ENCODE data around the gene CHSY1.

DNA sequence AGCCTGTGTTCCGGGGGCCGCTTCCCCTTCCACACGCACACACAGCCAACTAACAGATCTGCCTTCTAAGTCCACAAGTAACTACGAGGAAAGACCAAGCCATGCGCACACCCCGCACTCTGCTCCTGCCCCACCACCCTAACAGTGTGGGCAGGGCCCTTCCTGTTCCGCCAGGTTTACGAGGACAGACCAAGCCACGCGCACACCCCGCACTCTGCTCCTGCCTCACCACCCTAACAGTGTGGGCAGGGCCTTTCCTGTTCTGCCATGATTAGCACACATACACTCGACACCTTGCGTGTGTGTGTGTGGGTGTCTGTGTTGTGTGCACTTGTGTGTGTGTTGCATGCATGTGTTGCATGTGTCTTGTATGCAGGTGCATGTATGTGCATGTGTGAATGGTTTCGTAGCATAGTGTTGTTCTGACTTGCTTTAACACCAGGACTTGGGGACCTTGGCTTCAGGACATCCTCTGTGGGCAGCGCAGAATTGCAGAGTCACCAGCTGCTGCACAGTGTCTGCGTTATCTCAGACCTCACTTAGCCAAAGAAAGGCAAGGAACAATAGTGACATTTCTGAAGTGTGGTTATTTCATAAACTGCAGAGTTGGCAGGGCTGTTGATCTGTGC is 114.4 kb downstream of the CHSY1 start:
- TF ChIP-seq, protein P1, sequence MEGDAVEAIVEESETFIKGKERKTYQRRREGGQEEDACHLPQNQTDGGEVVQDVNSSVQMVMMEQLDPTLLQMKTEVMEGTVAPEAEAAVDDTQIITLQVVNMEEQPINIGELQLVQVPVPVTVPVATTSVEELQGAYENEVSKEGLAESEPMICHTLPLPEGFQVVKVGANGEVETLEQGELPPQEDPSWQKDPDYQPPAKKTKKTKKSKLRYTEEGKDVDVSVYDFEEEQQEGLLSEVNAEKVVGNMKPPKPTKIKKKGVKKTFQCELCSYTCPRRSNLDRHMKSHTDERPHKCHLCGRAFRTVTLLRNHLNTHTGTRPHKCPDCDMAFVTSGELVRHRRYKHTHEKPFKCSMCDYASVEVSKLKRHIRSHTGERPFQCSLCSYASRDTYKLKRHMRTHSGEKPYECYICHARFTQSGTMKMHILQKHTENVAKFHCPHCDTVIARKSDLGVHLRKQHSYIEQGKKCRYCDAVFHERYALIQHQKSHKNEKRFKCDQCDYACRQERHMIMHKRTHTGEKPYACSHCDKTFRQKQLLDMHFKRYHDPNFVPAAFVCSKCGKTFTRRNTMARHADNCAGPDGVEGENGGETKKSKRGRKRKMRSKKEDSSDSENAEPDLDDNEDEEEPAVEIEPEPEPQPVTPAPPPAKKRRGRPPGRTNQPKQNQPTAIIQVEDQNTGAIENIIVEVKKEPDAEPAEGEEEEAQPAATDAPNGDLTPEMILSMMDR (IDR thresholded peaks at IDR 0.05; ENCODE audit: low read depth, low read length): no peak
- no peak for TF ChIP-seq EZH2phosphoT487 (IDR thresholded peaks at IDR 0.05; ENCODE audit: low read depth)
